Fibroblast of skin of scalp (primary cell): ENCODE measurements around the gene PHYKPL.
"Not testable (repeated sequence)": the region's sequence is repeated elsewhere in the genome, so short reads cannot be mapped to it uniquely, and the experiment has no call there.

Experiments
- DNase-seq: peaks from one replicate; pipeline ENCODE4 v3.0.0-alpha.2; 2013

Gene PHYKPL

GRCh38 chr5:178205749-178206047 is 26.9 kb downstream of the PHYKPL start:
- DNase-seq, result no peak

GRCh38 chr5:178204935-178205748 is 27.5 kb downstream of the PHYKPL start:
- DNase-seq, result peak; percentile 79

- DNase-seq, result peak; percentile 96
Measured at GRCh38 chr5:178204182-178204934, 28.2 kb downstream of the PHYKPL start, which contains the start of gene HNRNPAB. HNRNPAB (plus strand) TSS chr5:178204533; CDS start chr5:178204838, 305 bp downstream.

- no peak for DNase-seq
Measured at GRCh38 chr5:178203670-178204181, 28.9 kb downstream of the PHYKPL start.

- no peak for DNase-seq
Measured at GRCh38 chr5:178202541-178202940, 30.1 kb downstream of the PHYKPL start.

- DNase-seq, result no peak
Measured at GRCh38 chr5:178201927-178202235, 30.7 kb downstream of the PHYKPL start.

- DNase-seq, result no peak
Measured at GRCh38 chr5:178201221-178201926, 31.2 kb downstream of the PHYKPL start.

GRCh38 chr5:178199581-178200434 is 32.8 kb downstream of the PHYKPL start:
- DNase-seq, result no peak

GRCh38 chr5:178198706-178199105 is 33.9 kb downstream of the PHYKPL start:
- no peak for DNase-seq

GRCh38 chr5:178198151-178198550 is 34.5 kb downstream of the PHYKPL start:
- DNase-seq, result not testable (repeated sequence)

GRCh38 chr5:178196986-178197385 is 35.6 kb downstream of the PHYKPL start:
- no peak for DNase-seq

- DNase-seq, result peak; percentile 42
Measured at GRCh38 chr5:178196281-178196812, 36.3 kb downstream of the PHYKPL start.

- DNase-seq, result no peak
Measured at GRCh38 chr5:178194026-178194425, 38.6 kb downstream of the PHYKPL start.

- no peak for DNase-seq
Measured at GRCh38 chr5:178193251-178193809, 39.3 kb downstream of the PHYKPL start.

- DNase-seq, result no peak
Measured at GRCh38 chr5:178192787-178193186, 39.8 kb downstream of the PHYKPL start.

GRCh38 chr5:178192244-178192643 is 40.4 kb downstream of the PHYKPL start:
- DNase-seq, result no peak

- no peak for DNase-seq
Measured at GRCh38 chr5:178191661-178192060, 40.9 kb downstream of the PHYKPL start.

- no peak for DNase-seq
Measured at GRCh38 chr5:178189433-178189832, 43.2 kb downstream of the PHYKPL start.

GRCh38 chr5:178187014-178187413 is 45.6 kb downstream of the PHYKPL start, which contains the start of gene GMCL2:
GMCL2 (minus strand) TSS chr5:178187371; CDS start chr5:178187299, 72 bp downstream.
- no peak for DNase-seq

GRCh38 chr5:178186427-178186826 is 46.2 kb downstream of the PHYKPL start:
- DNase-seq, result peak; percentile 38

GRCh38 chr5:178182158-178182876 is 50.3 kb downstream of the PHYKPL start:
- DNase-seq, result no peak
